ENCODE results near the gene NQO2. TPM values are rescaled to one million over a fixed set of nuclear protein-coding genes. Genes with fewer than 3 reads are reported as not detected.

NQO2 gene
- total and polyA plus RNA-seq, 2 donors (not counting 1 experiment from before 2014, with no cell fraction given) = 6.2 to 21.5 TPM

DNA sequence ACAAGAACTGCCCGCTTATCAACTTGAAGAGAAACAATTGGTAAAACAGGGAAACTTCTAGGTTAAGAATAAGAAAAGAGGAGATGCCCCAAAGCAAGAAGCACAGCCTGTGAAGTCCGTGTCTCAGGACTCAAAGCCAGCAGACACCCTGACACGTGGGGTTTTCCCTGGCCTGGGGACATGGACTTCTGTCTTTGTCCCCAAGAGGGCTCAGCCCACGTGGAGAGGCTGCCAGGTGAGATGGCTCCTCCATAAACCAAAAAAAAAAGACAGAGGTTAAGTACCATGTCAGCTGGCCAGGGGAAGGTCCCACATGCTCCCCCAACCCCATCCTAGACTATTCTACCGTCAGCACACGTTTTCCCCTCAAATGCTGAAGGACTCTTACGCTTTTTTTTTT, 38.2 kb upstream of the NQO2 start:
- Histone ChIP-seq H3K27ac (ENCODE audit: low read length in 2 of 2) (no peak overlapping the region), H3K27me3 (replicated peaks in 1 of 4; ENCODE audit: control extremely low read depth in 1 of 4, control insufficient read depth in 3 of 4, insufficient read depth in 4 of 4, low read length in 3 of 4) (no peaks in the 10 kb centered on the region), H3K4me2 (replicated peaks; ENCODE audit: low read depth, low read length, poor library complexity, severe bottlenecking) (no peak overlapping the region), H3K36me3 (replicated peaks in 1 of 2; ENCODE audit: control extremely low read depth in 1 of 2, control insufficient read depth in 1 of 2, extremely low read depth in 1 of 2, insufficient read depth in 2 of 2, low read length in 1 of 2) (peaks cover 0 to 3% of the 10 kb centered on the region in 2 experiments), H3K9me3 (ENCODE audit: control extremely low read depth in 1 of 3, control insufficient read depth in 2 of 3, insufficient read depth in 1 of 3, low read length in 2 of 3) (no peaks in the 10 kb centered on the region), H2AFZ (ENCODE audit: insufficient read depth, low read depth, low read length, poor library complexity, severe bottlenecking) (no peak overlapping the region), H3K9ac (ENCODE audit: low read length) (no peak overlapping the region), H4K20me1 (ENCODE audit: control insufficient read depth, insufficient read depth, low read length, poor library complexity, severe bottlenecking) (no peaks in the 10 kb centered on the region), H3K79me2 (ENCODE audit: control insufficient read depth, insufficient read depth, low read length) (no peaks in the 10 kb centered on the region), H3K4me3 (ENCODE audit: control extremely low read depth in 1 of 5, extremely low read depth in 1 of 5, insufficient read depth in 1 of 5, low read depth in 2 of 5, low read length in 4 of 5) (no peak overlapping the region), H3K4me1 (ENCODE audit: control insufficient read depth in 2 of 2, insufficient read depth in 2 of 2, low read length in 2 of 2) (peaks cover 3 to 4% of the 10 kb centered on the region in 2 donors)
- intact Hi-C loops (cut with micrococcal nuclease) = no loop called here
- H3K4me3 Mint-ChIP-seq = no peak overlapping the region
- CTCF ChIA-PET = no interaction called here
- TF ChIP-seq EZH2 (IDR thresholded peaks at IDR 0.05; ENCODE audit: borderline replicate concordance, insufficient read depth, low read depth, low read length, poor library complexity, severe bottlenecking) = no peak
- TF ChIP-seq, protein P1, sequence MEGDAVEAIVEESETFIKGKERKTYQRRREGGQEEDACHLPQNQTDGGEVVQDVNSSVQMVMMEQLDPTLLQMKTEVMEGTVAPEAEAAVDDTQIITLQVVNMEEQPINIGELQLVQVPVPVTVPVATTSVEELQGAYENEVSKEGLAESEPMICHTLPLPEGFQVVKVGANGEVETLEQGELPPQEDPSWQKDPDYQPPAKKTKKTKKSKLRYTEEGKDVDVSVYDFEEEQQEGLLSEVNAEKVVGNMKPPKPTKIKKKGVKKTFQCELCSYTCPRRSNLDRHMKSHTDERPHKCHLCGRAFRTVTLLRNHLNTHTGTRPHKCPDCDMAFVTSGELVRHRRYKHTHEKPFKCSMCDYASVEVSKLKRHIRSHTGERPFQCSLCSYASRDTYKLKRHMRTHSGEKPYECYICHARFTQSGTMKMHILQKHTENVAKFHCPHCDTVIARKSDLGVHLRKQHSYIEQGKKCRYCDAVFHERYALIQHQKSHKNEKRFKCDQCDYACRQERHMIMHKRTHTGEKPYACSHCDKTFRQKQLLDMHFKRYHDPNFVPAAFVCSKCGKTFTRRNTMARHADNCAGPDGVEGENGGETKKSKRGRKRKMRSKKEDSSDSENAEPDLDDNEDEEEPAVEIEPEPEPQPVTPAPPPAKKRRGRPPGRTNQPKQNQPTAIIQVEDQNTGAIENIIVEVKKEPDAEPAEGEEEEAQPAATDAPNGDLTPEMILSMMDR (IDR thresholded peaks at IDR 0.05) = no peak
- 92% methylated on average over 7 of the region's 7 CpGs for WGBS (ENCODE audit: insufficient coverage)
- H3K27ac Mint-ChIP-seq = no peak overlapping the region
- ATAC-seq (ENCODE audit: low read depth) (no peak), DNase-seq (no peak)
- H3K27me3 Mint-ChIP-seq = no peaks in the 10 kb centered on the region
- H3K9me3 Mint-ChIP-seq (ENCODE audit: insufficient read depth) = no peaks in the 10 kb centered on the region
- POLR2A ChIA-PET = no interaction called here
- H3K4me1 Mint-ChIP-seq = peaks cover 26% of the 10 kb centered on the region

DNA sequence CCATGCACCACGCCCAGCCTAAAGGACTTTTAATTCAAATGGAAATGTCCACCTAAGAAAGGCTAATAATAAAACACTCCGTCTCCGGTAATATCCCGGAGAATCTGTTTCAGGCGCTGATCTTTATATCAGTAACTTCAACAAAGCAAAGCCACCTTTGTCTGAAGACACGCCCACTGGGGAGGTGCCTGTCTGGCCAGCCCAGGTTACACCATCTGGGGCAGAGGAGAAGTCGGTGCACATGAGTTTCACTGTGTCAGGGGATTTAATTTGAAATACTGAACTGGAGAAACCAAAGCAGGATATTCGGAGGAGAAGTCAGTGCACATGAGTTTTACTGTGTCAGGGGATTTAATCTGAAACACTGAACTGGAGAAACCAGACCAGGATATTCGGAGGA, 37.7 kb upstream of the NQO2 start:
- H3K27ac ChIP-seq (ENCODE audit: low read length in 2 of 2) = no peak overlapping the region
- H3K27me3 ChIP-seq (replicated peaks in 1 of 4; ENCODE audit: control extremely low read depth in 1 of 4, control insufficient read depth in 3 of 4, insufficient read depth in 4 of 4, low read length in 3 of 4) = no peaks in the 10 kb centered on the region
- Mint-ChIP-seq H3K4me1 (peaks cover 28% of the 10 kb centered on the region), H3K27ac (no peak overlapping the region), H3K27me3 (no peaks in the 10 kb centered on the region), H3K4me3 (no peak overlapping the region), H3K9me3 (ENCODE audit: insufficient read depth) (no peaks in the 10 kb centered on the region)
- CTCF ChIA-PET = no interaction called here
- H3K36me3 ChIP-seq (replicated peaks in 1 of 2; ENCODE audit: control extremely low read depth in 1 of 2, control insufficient read depth in 1 of 2, extremely low read depth in 1 of 2, insufficient read depth in 2 of 2, low read length in 1 of 2) = peaks cover 0 to 3% of the 10 kb centered on the region in 2 experiments
- DNase-seq (no peak), ATAC-seq (ENCODE audit: low read depth) (no peak)
- no peak overlapping the region for H2AFZ ChIP-seq (ENCODE audit: insufficient read depth, low read depth, low read length, poor library complexity, severe bottlenecking)
- no peak overlapping the region for H3K4me3 ChIP-seq (ENCODE audit: control extremely low read depth in 1 of 5, extremely low read depth in 1 of 5, insufficient read depth in 1 of 5, low read depth in 2 of 5, low read length in 4 of 5)
- no peak overlapping the region for H3K9ac ChIP-seq (ENCODE audit: low read length)
- H4K20me1 ChIP-seq (ENCODE audit: control insufficient read depth, insufficient read depth, low read length, poor library complexity, severe bottlenecking) = no peaks in the 10 kb centered on the region
- WGBS (ENCODE audit: insufficient coverage) = 80% methylated on average over 7 of the region's 9 CpGs
- no peaks in the 10 kb centered on the region for H3K79me2 ChIP-seq (ENCODE audit: control insufficient read depth, insufficient read depth, low read length)
- H3K4me2 ChIP-seq (replicated peaks; ENCODE audit: low read depth, low read length, poor library complexity, severe bottlenecking) = no peak overlapping the region
- intact Hi-C loops (cut with micrococcal nuclease) = no loop called here
- no peaks in the 10 kb centered on the region for H3K9me3 ChIP-seq (ENCODE audit: control extremely low read depth in 1 of 3, control insufficient read depth in 2 of 3, insufficient read depth in 1 of 3, low read length in 2 of 3)
- no peak for TF ChIP-seq EZH2 (IDR thresholded peaks at IDR 0.05; ENCODE audit: borderline replicate concordance, insufficient read depth, low read depth, low read length, poor library complexity, severe bottlenecking)
- TF ChIP-seq, protein P1 (IDR thresholded peaks at IDR 0.05) = no peak
- peaks cover 3 to 4% of the 10 kb centered on the region in 2 donors for H3K4me1 ChIP-seq (ENCODE audit: control insufficient read depth in 2 of 2, insufficient read depth in 2 of 2, low read length in 2 of 2)
- POLR2A ChIA-PET = no interaction called here
